RWPE2 (cell line): ENCODE results near the gene TCF23.
A peak's percentile ranks its signal among the peaks of the same experiment; 100 is the strongest.
"Not testable (repeated sequence)": the region's sequence is repeated elsewhere in the genome, so short reads cannot be mapped to it uniquely, and the experiment has no call there.

Experiments used
- ATAC-seq: fragments of 200-7000 bp; cut with Tn5 transposase; 3 replicates; pipeline ENCODE4 v1.9.1; 2021; ENCODE audit warnings: low read depth
- DNase-seq: peaks from one replicate; pipeline ENCODE4 v3.0.0-alpha.2; 2020; ENCODE audit warnings: low spot score
- H3K27ac ChIP-seq: fragments of 450-650 bp; 2 replicates; pipeline ENCODE4 v1.5.1; 2017; ENCODE audit warnings: mild to moderate bottlenecking; ENCODE audit not compliant: poor library complexity, severe bottlenecking
- H3K27me3 ChIP-seq: fragments of 250-450 bp; sonication (Bioruptor Pico); 2 replicates; pipeline ENCODE4 v1.5.1; 2021; ENCODE audit warnings: mild to moderate bottlenecking, moderate library complexity; ENCODE audit not compliant: insufficient read depth, poor library complexity, severe bottlenecking
- H3K36me3 ChIP-seq: fragments of 250-450 bp; sonication (Bioruptor Pico); 2 replicates; pipeline ENCODE4 v1.5.1; 2020; ENCODE audit warnings: low read depth, mild to moderate bottlenecking, moderate library complexity
- H3K4me1 ChIP-seq: fragments of 250-450 bp; sonication (Bioruptor Pico); 2 replicates; pipeline ENCODE4 v1.5.1; 2021; ENCODE audit warnings: mild to moderate bottlenecking, moderate library complexity; ENCODE audit not compliant: insufficient read depth, poor library complexity, severe bottlenecking
- H3K4me3 ChIP-seq: fragments of 250-450 bp; sonication (Bioruptor Pico); 2 replicates; pipeline ENCODE4 v1.5.1; 2021; ENCODE audit warnings: mild to moderate bottlenecking, moderate library complexity; ENCODE audit not compliant: severe bottlenecking
- H3K9me3 ChIP-seq: fragments of 250-450 bp; sonication (Bioruptor Pico); 2 replicates; pipeline ENCODE4 v1.5.1; 2021; ENCODE audit warnings: mild to moderate bottlenecking, moderate library complexity; ENCODE audit not compliant: severe bottlenecking
- CTCF ChIP-seq: fragments of 450-650 bp; IDR thresholded peaks from one replicate; pipeline ENCODE4 v1.5.1; 2017; ENCODE audit warnings: mild to moderate bottlenecking, moderate library complexity; ENCODE audit not compliant: poor library complexity, severe bottlenecking

Gene TCF23

GRCh38 chr2:27108221-27108620, 40.6 kb upstream of the TCF23 start:
- no peaks in the 10 kb centered on the region for H3K27me3 ChIP-seq
- no peak overlapping the region for H3K4me3 ChIP-seq
- no peak overlapping the region for H3K27ac ChIP-seq
- H3K4me1 ChIP-seq: no peaks in the 10 kb centered on the region
- DNase-seq (no peak), ATAC-seq (no peak)
- TF ChIP-seq CTCF: no peak
- no peaks in the 10 kb centered on the region for H3K9me3 ChIP-seq
- no peaks in the 10 kb centered on the region for H3K36me3 ChIP-seq

- H3K27ac ChIP-seq: no peak overlapping the region
- no peaks in the 10 kb centered on the region for H3K4me1 ChIP-seq
- no peaks in the 10 kb centered on the region for H3K27me3 ChIP-seq
- H3K9me3 ChIP-seq: no peaks in the 10 kb centered on the region
- DNase-seq: no peak
- TF ChIP-seq CTCF: no peak
- H3K4me3 ChIP-seq: no peak overlapping the region
- no peaks in the 10 kb centered on the region for H3K36me3 ChIP-seq
- no peak for ATAC-seq
These were observed 39.7 kb upstream of the TCF23 start for GRCh38 chr2:27109083-27109482.

- H3K4me1 ChIP-seq, H3K27ac ChIP-seq, DNase-seq, ATAC-seq, H3K4me3 ChIP-seq, H3K27me3 ChIP-seq, H3K9me3 ChIP-seq, H3K36me3 ChIP-seq: not testable (repeated sequence)
These were observed 38.0 kb upstream of the TCF23 start for GRCh38 chr2:27110603-27111352.

- ATAC-seq, H3K27me3 ChIP-seq, H3K9me3 ChIP-seq, H3K4me3 ChIP-seq, H3K27ac ChIP-seq, H3K36me3 ChIP-seq, DNase-seq, H3K4me1 ChIP-seq: not testable (repeated sequence)
These were observed 37.3 kb upstream of the TCF23 start for GRCh38 chr2:27111392-27112078.

GRCh38 chr2:27115519-27115918, 33.3 kb upstream of the TCF23 start:
- 0 out of 3 replicates have a peak, but pooled peaks have one; percentile 43 for ATAC-seq
- no peak for DNase-seq
- Histone ChIP-seq H3K27ac (no peak overlapping the region), H3K4me1 (no peaks in the 10 kb centered on the region), H3K9me3 (no peaks in the 10 kb centered on the region), H3K36me3 (no peaks in the 10 kb centered on the region), H3K4me3 (no peak overlapping the region), H3K27me3 (no peaks in the 10 kb centered on the region)
- TF ChIP-seq CTCF: no peak
